Measurements from ENCODE around the gene RAB11FIP3.
"Not testable (repeated sequence)": the region's sequence is repeated elsewhere in the genome, so short reads cannot be mapped to it uniquely, and the experiment has no call there.

Gene RAB11FIP3

GRCh38 chr16:467249-467871 lies 41.9 kb downstream of the RAB11FIP3 start:
- not testable (repeated sequence) for DNase-seq (ENCODE audit: low read depth)

GRCh38 chr16:468068-468821 lies 42.8 kb downstream of the RAB11FIP3 start:
- no peak for DNase-seq (ENCODE audit: low read depth)

DNA sequence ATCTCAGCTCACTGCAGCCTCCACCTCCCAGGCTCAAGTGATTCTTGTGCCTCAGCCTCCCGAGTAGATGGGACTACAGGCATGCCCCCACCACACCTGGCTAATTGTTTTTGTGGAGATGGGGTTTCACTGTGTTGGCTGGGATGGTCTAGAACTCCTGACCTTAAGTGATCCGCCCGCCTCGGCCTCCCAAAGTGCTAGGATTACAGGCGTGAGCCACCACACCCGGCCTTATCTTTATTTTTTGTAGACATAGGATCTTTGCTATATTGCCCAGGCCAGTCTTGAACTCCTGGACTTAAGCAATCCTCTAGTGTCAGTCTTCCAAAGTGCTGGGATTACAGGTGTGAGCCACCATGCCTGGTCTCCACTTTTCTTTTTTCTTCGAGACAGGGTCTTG lies 44.0 kb downstream of the RAB11FIP3 start:
- not testable (repeated sequence) for DNase-seq (ENCODE audit: low read depth)

DNA sequence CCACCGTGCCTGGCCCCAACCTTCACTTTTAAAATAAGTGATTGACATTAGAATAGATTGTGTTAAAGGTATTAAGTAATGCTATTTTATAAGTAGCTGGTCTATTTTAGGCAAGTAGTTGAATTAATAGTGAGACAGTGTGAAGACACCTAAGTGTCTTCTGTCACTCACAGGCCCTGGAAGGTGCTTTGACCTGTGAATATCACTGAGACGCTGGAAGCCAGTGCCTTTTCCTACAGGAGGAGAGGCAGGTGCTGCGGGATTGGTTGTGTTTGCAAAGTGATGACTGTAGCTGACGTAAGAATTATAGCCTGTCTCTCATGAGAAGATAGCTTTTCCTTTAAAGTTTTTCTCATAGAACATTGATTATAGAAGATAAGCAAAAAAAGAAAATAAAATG lies 45.0 kb downstream of the RAB11FIP3 start:
- no peak for DNase-seq (ENCODE audit: low read depth)

DNA sequence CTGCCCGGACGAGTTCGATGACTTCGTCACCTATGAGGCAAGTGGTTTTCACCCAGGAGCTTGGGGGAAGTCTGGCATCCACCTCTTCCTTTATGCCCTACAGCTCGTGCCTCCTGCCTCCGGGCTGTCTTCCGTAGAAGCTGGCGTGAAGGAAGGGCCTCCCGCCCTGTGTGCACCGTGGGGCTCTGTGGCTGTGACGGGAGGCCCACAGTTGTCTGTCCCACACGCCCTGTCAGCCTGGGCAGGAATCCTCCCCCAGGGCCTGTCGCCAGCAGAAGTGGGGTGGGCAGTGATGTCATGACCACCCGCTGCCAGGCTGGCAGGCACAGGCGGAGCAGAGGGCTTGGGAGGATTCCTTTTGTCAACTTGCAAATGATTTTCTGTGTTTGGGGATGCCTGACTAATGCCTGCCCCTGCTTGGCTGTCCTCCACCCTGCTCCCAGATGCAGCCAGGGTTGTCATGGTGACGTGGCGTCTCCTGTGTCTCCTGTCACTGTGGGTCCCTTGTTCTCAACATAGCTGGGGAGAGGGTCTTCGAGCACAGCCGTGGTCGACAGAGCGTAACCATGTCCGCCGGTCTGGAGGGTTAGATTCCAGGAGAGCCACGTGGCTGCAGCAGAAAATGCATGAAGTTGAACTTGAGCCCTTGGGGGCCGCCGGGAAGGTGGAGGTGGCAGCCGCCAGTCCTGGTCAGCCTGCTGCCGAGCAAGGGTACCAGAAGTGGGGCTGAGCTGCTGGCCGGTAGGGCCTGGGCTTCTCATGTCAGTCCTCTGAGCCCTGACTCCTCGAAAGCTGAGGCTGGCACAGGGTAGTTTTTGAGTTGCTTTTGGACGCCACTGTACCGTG lies 46.1 kb downstream of the RAB11FIP3 start:
- no peak for DNase-seq (ENCODE audit: low read depth)

GRCh38 chr16:472199-472504 lies 46.7 kb downstream of the RAB11FIP3 start:
- no peak for DNase-seq (ENCODE audit: low read depth)

- no peak for DNase-seq (ENCODE audit: low read depth)
These were observed 47.9 kb downstream of the RAB11FIP3 start for GRCh38 chr16:473046-474043.

DNA sequence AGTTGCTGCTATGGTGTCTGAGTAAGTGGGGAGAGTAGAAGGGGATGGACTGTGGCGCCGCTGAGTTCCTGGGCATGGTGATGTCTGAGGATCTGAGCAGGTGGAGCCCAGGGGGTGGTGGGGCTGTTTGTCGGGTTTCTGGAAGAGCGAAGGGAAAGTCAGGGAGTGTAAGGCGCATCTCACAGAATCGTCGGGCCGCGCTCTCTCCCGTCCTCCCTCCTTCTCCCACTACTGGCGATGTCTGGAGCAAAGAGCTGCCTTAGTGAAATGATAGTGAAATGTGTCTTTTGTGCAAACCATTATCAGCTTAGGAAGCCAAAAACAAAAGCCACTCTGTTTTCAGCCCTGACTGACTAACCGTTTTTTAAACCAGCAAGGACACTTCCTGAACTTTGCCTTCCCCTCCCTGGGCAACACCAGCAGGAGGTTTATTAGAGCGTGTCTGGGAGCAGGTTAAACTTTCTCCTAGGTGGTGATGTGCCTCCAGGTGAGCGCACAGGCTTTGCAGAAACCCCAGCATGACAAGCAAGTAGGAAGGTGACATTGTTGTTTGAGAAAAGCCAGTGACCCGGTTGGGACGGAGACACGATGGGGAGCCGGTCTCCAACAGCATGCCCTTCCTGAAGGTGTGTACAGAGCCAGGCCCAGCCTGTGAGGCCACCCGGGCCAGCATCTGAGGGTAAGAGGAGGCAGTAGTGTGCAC lies 49.1 kb downstream of the RAB11FIP3 start:
- no peak for DNase-seq (ENCODE audit: low read depth)

- DNase-seq (ENCODE audit: low read depth) = no peak
These were observed 50.6 kb downstream of the RAB11FIP3 start for GRCh38 chr16:476039-476438.

GRCh38 chr16:477301-478157 lies 52.1 kb downstream of the RAB11FIP3 start:
- no peak for DNase-seq (ENCODE audit: low read depth)

DNA sequence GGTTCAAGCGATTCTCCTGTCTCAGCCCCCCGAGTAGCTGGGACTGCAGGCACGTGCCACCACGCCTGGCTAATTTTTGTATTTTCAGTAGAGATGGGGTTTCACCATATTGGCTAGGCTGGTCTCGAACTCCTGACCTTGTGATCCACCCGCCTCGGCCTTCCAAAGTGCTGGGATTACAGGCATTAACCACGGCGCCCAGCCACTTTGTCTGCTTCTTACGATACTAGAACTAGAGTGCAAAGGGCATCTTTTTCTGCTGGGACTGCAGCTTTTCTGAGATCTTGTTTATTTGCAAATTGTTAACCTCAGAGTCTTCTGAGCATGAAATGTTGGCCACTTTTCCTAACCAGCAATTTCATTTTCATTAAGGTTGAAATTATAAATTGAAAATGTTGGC lies 52.8 kb downstream of the RAB11FIP3 start:
- DNase-seq (ENCODE audit: low read depth) = not testable (repeated sequence)

DNA sequence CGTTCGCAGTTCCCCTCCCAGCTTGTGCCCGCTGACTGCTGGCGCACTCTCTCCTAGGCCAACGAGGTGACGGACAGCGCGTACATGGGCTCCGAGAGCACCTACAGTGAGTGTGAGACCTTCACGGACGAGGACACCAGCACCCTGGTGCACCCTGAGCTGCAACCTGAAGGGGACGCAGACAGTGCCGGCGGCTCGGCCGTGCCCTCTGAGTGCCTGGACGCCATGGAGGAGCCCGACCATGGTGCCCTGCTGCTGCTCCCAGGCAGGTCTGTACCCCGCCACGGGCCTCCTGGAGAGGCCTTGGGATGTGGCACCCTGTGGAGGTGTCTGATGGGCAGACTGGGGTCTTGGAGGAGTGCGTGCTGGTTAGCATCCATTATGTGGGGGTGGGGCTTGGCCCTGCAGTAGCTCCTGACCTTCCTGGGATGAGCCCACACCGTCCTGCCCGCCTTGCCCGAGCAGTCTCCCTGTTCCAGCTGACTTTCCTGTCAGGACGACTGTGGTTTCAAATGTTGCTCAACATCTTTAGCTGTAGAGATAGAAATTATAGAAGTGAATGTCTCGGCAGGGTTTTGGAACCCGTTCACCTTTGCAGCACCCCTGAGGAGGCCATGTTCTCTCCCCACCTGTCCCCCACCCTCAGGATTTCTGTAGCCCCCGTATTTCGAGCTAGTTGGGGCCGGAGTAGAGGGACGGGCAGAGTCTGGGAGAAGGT lies 57.2 kb downstream of the RAB11FIP3 start:
- no peak for DNase-seq (ENCODE audit: low read depth)

DNA sequence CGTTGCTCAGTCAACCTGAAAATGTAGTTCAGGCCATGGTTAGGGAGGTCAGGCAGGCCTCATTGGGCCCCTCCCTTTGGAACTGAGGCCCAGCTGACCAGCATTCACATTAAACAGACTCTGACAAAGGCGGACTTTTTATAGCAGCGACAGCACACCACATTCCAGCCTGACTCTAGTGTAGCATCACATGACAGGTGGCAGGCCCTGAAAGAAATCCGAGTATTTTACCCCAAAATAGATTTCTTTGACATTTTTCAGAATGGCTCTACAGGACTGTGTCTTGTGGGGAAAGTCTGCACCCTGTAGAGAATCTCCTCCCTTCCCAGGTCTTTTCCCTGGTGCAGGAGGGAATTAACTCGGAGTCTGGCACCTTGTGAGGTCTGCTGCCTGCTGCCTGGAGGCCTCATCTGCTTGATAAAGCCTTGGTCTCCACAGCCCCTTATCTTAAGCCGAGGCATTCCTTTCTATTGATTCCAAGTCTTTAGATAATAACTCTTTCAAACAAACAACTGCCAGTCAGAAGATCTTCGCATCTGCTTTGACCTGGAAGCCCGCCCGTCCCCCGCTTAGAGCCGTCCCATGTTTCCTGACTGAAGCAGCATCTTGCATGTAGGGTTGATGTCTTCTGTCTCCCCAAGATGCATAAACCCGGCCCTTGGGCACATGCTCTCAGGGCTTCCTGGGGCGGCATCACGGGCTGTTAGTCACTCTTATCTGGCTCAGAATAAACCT lies 58.1 kb downstream of the RAB11FIP3 start:
- no peak for DNase-seq (ENCODE audit: low read depth)

- DNase-seq (ENCODE audit: low read depth) = no peak
These were observed 64.2 kb downstream of the RAB11FIP3 start for GRCh38 chr16:489606-490005.

- no peak for DNase-seq (ENCODE audit: low read depth)
These were observed 65.3 kb downstream of the RAB11FIP3 start for GRCh38 chr16:490768-491167.

- DNase-seq (ENCODE audit: low read depth) = no peak
These were observed 65.9 kb downstream of the RAB11FIP3 start for GRCh38 chr16:491220-491919.

GRCh38 chr16:492211-492875 lies 66.9 kb downstream of the RAB11FIP3 start:
- no peak for DNase-seq (ENCODE audit: low read depth)

DNA sequence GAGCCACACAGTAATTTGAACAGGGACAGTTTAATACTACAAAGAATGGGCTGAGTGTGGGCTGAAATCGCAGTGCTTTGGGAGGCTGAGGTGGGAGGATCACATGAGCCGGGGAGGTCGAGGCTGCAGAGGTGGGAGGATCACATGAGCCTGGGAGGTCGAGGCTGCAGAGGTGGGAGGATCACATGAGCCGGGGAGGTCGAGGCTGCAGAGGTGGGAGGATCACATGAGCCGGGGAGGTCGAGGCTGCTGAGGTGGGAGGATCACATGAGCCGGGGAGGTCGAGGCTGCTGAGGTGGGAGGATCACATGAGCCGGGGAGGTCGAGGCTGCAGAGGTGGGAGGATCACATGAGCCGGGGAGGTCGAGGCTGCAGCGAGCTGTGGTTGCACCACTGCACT lies 69.2 kb downstream of the RAB11FIP3 start:
- DNase-seq (ENCODE audit: low read depth) = not testable (repeated sequence)

Data from HS-5 (cell line).